ENCODE results near the gene TLE6. TPM values are rescaled to one million over a fixed set of nuclear protein-coding genes. Genes with fewer than 3 reads are reported as not detected.
A peak's percentile ranks its signal among the peaks of the same experiment; 100 is the strongest.

Gene TLE6
- total RNA-seq, 1 donor from 2014 or later: 1.3 TPM

DNA sequence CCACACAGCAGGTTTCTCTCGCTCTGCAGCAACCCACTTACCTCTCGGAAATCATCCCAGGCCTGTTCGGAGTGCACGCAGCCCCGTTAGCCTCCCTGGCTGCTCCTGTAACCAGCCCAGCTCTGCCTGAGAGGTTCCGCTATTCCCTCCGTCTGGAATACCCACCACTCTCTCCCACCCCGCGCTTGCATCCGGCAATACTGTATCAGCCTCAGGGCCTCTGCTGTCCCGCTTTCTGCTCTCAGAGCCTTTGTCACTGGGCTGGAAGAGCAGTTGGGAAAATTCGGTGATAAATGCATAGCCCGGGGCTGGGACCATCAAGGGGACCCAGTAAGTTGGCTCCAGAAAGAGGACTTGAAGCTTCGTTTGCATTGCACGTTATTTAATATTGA lies 759 bp upstream of the TLE6 start:
- H3K4me3 ChIP-seq: peak overlapping the region; percentile 74
- no peaks in the 10 kb centered on the region for H3K9me3 ChIP-seq (replicated peaks)
- TF ChIP-seq, protein P1, sequence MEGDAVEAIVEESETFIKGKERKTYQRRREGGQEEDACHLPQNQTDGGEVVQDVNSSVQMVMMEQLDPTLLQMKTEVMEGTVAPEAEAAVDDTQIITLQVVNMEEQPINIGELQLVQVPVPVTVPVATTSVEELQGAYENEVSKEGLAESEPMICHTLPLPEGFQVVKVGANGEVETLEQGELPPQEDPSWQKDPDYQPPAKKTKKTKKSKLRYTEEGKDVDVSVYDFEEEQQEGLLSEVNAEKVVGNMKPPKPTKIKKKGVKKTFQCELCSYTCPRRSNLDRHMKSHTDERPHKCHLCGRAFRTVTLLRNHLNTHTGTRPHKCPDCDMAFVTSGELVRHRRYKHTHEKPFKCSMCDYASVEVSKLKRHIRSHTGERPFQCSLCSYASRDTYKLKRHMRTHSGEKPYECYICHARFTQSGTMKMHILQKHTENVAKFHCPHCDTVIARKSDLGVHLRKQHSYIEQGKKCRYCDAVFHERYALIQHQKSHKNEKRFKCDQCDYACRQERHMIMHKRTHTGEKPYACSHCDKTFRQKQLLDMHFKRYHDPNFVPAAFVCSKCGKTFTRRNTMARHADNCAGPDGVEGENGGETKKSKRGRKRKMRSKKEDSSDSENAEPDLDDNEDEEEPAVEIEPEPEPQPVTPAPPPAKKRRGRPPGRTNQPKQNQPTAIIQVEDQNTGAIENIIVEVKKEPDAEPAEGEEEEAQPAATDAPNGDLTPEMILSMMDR (IDR thresholded peaks at IDR 0.05; ENCODE audit: borderline replicate concordance): no peak
- intact Hi-C loops (cut with micrococcal nuclease): no loop called here
- H3K27ac ChIP-seq (replicated peaks): peak overlapping the region; percentile 78
- no peaks in the 10 kb centered on the region for H3K27me3 ChIP-seq (ENCODE audit: low read depth)
- DNase-seq: no peak
- no peaks in the 10 kb centered on the region for H3K36me3 ChIP-seq
- H3K4me1 ChIP-seq: peaks cover 65% of the 10 kb centered on the region

DNA sequence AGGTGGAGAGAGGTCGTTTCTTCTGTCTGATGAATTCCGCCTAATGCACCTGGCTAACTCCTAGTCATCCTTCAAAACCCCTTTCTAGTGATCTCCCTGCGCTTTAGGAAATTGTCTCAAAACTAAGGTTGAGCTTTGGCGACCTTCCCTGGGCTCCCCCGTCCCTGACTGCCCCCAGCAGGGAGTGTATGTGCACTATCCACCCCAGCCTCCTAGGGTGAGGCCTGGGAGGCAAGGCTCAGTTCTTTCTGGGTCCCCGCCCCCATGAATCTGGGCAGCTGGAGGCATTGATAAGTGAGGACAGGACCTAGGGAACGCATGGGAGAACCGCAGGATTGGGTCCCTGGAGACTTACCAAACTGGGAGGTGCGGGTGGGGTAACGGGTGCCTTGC lies 378 bp downstream of the TLE6 start:
- Histone ChIP-seq H3K4me3 (peak overlapping the region; percentile 74), H3K27me3 (ENCODE audit: low read depth) (no peaks in the 10 kb centered on the region), H3K4me1 (peaks cover 63% of the 10 kb centered on the region), H3K27ac (replicated peaks) (peak overlapping the region; percentile 78), H3K9me3 (replicated peaks) (no peaks in the 10 kb centered on the region), H3K36me3 (no peaks in the 10 kb centered on the region)
- intact Hi-C loops (cut with micrococcal nuclease): no loop called here
- DNase-seq: no peak
- TF ChIP-seq, protein P1 (IDR thresholded peaks at IDR 0.05; ENCODE audit: borderline replicate concordance): no peak

DNA sequence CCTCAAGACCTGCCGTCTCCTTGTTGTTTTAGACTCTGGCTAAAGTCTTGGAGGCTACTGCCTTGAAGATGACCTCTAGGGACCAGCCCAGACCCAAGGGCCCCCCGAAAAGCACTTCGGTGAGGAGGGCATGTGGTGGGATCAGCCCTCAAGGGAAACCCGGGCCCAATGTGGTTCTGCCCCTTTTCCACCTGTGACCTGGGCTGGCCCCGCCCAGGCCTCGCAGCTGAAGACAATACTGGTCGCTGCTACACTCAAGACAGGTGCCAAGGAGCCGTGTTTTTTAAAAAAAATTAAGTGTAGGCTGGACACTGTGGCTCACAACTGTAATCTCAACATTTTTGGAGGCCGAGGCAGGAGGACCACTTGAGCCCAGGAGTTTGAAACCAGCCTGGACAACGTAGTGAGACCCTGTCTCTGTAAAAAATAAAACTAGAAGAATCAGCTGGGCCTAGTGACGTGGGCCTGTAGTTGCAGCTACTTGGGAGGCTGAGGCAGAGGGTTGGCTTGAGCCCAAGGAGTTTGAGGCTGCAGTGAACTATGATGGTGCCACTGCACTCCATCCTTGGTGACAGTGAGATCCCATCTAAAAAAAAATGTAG lies 903 bp downstream of the TLE6 start:
- Histone ChIP-seq H3K36me3 (no peaks in the 10 kb centered on the region), H3K4me3 (no peak overlapping the region), H3K27ac (replicated peaks) (peak overlapping the region; percentile 78), H3K4me1 (peaks cover 63% of the 10 kb centered on the region), H3K27me3 (ENCODE audit: low read depth) (no peaks in the 10 kb centered on the region), H3K9me3 (replicated peaks) (no peaks in the 10 kb centered on the region)
- TF ChIP-seq, protein P1 (IDR thresholded peaks at IDR 0.05; ENCODE audit: borderline replicate concordance): no peak
- intact Hi-C loops (cut with micrococcal nuclease): no loop called here
- no peak for DNase-seq

DNA sequence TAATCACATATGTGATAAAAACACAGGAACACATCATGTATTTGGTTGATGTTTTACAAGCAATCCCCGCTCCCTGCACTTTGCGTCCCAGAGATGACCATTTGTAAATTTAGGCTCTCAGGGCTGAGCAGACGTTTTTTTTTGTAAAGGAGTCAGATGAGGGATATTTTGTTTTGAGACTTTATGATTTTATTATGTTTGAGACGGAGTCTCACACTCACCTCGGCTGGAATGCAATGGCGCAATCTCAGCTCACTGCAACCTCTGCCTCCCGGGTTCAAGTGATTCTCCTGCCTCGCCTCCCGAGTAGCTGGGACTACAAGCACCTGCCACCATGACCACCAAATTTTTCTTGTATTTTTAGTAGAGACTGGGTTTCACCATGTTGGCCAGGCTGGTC lies 1.4 kb downstream of the TLE6 start:
- intact Hi-C loops (cut with micrococcal nuclease): no loop called here
- TF ChIP-seq, protein P1 (IDR thresholded peaks at IDR 0.05; ENCODE audit: borderline replicate concordance): no peak
- H3K4me1 ChIP-seq: peaks cover 63% of the 10 kb centered on the region
- no peak for DNase-seq
- no peaks in the 10 kb centered on the region for H3K36me3 ChIP-seq
- peak overlapping the region; percentile 78 for H3K27ac ChIP-seq (replicated peaks)
- H3K4me3 ChIP-seq: no peak overlapping the region
- no peaks in the 10 kb centered on the region for H3K9me3 ChIP-seq (replicated peaks)
- no peaks in the 10 kb centered on the region for H3K27me3 ChIP-seq (ENCODE audit: low read depth)

DNA sequence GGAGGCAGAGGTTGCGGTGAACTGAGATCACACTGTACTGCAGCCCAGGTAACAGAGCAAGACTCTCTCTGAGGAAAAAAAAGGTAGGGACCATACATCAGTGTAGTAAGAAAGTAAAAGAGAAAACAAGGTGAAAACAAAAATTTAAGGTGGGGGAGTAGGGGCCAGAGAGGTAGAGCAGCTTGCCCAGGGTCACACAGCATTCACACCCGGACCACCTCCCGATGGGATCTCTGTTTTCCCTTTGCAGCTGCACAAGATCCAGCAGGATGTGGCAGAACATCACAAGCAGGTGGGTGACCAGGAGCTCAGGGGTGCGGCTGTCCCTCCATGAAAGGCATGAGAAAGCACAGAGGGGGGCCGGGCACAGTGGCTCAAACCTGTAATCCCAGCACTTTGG lies 4.5 kb downstream of the TLE6 start:
- Histone ChIP-seq H3K4me1 (peaks cover 41% of the 10 kb centered on the region), H3K27me3 (ENCODE audit: low read depth) (no peaks in the 10 kb centered on the region), H3K9me3 (replicated peaks) (no peaks in the 10 kb centered on the region), H3K27ac (replicated peaks) (peak overlapping the region; percentile 77), H3K36me3 (no peaks in the 10 kb centered on the region), H3K4me3 (no peak overlapping the region)
- no peak for DNase-seq
- TF ChIP-seq, protein P1 (IDR thresholded peaks at IDR 0.05; ENCODE audit: borderline replicate concordance): no peak
- intact Hi-C loops (cut with micrococcal nuclease): no loop called here

Data from left ventricle myocardium inferior (tissue), 1 donor.